CD4-positive, alpha-beta T cell treated with Interleukin-6 for 4 hours (primary cell): ENCODE data around the gene ELOA.
"Not testable (repeated sequence)": the region's sequence is repeated elsewhere in the genome, so short reads cannot be mapped to it uniquely, and the experiment has no call there.

ENCODE experiments used
- DNase-seq: peaks from one replicate; pipeline ENCODE4 v3.0.0-alpha.2; 2020; ENCODE audit warnings: mixed read lengths

The ELOA gene

GRCh38 chr1:23743287-23744152, at the start of gene ELOA:
ELOA (plus strand) TSS chr1:23743471; CDS start chr1:23743504, 33 bp downstream.
- DNase-seq, result peak; percentile 80

- DNase-seq, result no peak
These were observed 49.7 kb upstream of the ELOA start for GRCh38 chr1:23693599-23693998.

GRCh38 chr1:23694371-23694770, 48.9 kb upstream of the ELOA start:
- DNase-seq, result no peak

- DNase-seq, result no peak
These were observed 47.6 kb upstream of the ELOA start for GRCh38 chr1:23695667-23696066.

GRCh38 chr1:23696335-23696989, 46.8 kb upstream of the ELOA start:
- no peak for DNase-seq

GRCh38 chr1:23698466-23698865, 44.8 kb upstream of the ELOA start:
- DNase-seq, result no peak

- DNase-seq, result no peak
These were observed 43.7 kb upstream of the ELOA start for GRCh38 chr1:23699280-23700179.

- no peak for DNase-seq
These were observed 42.0 kb upstream of the ELOA start for GRCh38 chr1:23701310-23701709.

GRCh38 chr1:23701996-23702395, 41.3 kb upstream of the ELOA start:
- no peak for DNase-seq

GRCh38 chr1:23704834-23705495, 38.3 kb upstream of the ELOA start:
- DNase-seq, result no peak

- DNase-seq, result no peak
These were observed 34.0 kb upstream of the ELOA start for GRCh38 chr1:23709229-23709628.

GRCh38 chr1:23718482-23718881, 24.8 kb upstream of the ELOA start:
- no peak for DNase-seq

- DNase-seq, result no peak
These were observed 24.0 kb upstream of the ELOA start for GRCh38 chr1:23719162-23719820.

- DNase-seq, result no peak
These were observed 22.8 kb upstream of the ELOA start for GRCh38 chr1:23720256-23720995.

GRCh38 chr1:23722652-23723051, 20.6 kb upstream of the ELOA start:
- DNase-seq, result no peak

GRCh38 chr1:23726686-23727085, 16.6 kb upstream of the ELOA start:
- no peak for DNase-seq

GRCh38 chr1:23727362-23727811, 15.9 kb upstream of the ELOA start:
- no peak for DNase-seq

GRCh38 chr1:23732363-23733224, 10.7 kb upstream of the ELOA start:
- no peak for DNase-seq

GRCh38 chr1:23733281-23733680, 10.0 kb upstream of the ELOA start:
- not testable (repeated sequence) for DNase-seq

GRCh38 chr1:23736437-23737134, 6.7 kb upstream of the ELOA start:
- no peak for DNase-seq
